SK-N-MC (cell line): ENCODE measurements around the gene FAM20C.

Source experiments
- EZH2 ChIP-seq: fragments of 200-600 bp; sonication (generic); IDR thresholded peaks from one replicate; pipeline ENCODE4 v1.6.1; 2017; ENCODE audit warnings: antibody characterized with exemption
- FOXP2 ChIP-seq: optimal IDR thresholded peaks from 2 replicates; pipeline ENCODE3; 2011; ENCODE audit warnings: mild to moderate bottlenecking, moderate library complexity; ENCODE audit not compliant: insufficient read depth; ENCODE audit errors: extremely low read length, control extremely low read depth
- POLR2AphosphoS5 ChIP-seq: IDR thresholded peaks from 2 replicates; pipeline ENCODE4 v1.6.1; 2012; ENCODE audit warnings: mild to moderate bottlenecking, low read depth, low read length, borderline replicate concordance

GRCh38 chr7:251446-252175 is 59.2 kb downstream of the FAM20C start:
- TF ChIP-seq EZH2: no peak
- no peak for TF ChIP-seq POLR2AphosphoS5
- no peak for TF ChIP-seq FOXP2
